NCI-H128 (cell line): ENCODE results near the gene ZNF610.
"Not testable (repeated sequence)": the region's sequence is repeated elsewhere in the genome, so short reads cannot be mapped to it uniquely, and the experiment has no call there.

Source experiments
- DNase-seq: peaks from one replicate; lab custom pipeline; 2025; ENCODE audit not compliant: unreplicated experiment; lab: John Stamatoyannopoulos, UW

ZNF610 gene

DNA sequence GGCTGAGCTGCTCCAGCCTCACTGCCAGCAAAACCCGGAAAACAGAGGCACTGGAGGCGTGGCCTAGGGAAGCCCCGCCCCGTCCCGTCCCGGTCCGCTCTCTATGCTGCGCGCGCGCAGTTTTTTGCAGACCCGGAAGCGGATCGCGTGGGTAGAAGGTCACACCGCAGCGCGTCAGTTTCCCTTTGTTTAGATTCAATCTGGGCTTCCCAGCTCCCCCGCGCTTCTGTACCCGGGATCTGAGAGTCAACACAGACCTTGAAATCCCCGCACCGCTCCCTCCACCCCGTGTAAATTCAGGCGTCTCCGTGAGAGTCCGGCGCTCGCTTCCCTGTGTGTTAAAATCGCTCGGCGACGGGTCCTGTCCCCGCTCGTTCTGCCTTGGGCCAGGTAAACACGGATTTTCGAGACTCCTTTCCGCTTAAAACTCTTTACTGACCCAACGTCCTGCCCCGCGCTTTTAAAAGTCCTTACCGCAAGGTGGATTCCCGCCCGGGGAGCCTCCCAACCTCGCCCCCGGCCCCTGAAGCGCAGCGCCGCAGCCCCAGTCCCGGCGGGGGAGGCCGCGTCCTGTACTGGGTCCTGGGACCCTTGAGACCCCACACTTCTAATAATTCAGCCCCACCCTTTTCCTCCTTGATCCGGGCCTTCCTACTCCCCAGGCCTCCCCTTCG lies at the start of gene ZNF610:
Gene ZNF610, plus strand, starts transcription at position 127 of the 674 bp plus-strand sequence. CDS start 12,930 bp downstream, outside the sequence.
- peak; percentile 72 for DNase-seq

DNA sequence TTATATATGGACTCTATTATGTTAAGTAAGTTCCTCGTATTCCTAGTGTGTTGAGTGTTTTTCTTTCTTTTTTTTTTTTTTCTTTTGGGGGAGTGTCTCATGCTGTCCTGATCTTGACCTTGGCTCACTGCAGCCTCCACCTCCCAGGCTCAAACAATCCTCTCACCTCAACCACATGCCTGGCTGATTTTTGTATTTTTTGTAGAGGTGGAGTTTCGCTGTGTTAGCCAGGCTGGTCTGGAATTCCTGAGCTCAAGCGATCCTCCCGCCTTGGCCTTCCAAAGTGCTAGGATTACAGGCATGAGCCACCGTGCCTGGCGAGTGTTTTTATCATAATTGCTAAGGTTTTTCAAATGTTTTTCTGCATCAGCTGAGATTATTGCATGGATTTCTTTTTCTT lies 49.8 kb upstream of the ZNF610 start:
- DNase-seq: no peak

DNA sequence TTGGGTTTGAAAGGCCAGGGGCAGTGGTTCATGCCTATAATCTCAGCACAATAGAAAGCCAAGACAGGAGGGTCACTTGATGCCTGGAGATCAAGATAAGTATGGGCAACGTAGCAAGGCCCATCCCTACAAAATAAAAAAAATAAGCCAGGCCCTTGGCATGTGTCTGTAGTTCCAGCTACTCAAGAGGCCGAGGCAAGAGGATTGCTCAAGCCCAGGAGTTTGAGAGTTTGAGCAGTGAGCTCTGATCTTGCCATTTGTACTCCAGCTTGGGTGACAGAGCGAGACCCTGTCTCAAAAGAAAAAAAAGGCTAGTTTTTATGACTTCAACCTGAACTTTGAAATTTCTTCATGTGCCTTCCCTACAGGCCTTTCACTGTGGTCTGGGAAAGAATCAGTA lies 44.3 kb upstream of the ZNF610 start:
- DNase-seq: no peak

DNA sequence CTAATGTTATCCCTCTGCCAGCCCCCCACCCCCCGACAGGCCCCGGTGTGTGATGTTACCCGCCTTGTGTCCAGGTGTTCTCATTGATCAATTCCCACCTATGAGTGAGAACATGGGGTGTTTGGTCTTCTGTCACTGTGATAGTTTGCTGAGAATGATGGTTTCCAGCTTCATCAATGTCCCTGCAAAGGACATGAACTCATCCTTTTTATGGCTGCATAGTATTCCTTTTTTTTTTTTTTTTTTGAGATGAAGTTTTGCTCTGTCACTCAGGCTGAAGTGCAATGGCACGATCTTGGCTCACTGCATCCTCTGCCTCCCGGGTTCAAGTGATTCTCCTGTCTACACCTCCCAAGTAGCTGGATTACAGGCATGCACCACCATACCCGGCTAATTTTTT lies 43.1 kb upstream of the ZNF610 start:
- DNase-seq: not testable (repeated sequence)

DNA sequence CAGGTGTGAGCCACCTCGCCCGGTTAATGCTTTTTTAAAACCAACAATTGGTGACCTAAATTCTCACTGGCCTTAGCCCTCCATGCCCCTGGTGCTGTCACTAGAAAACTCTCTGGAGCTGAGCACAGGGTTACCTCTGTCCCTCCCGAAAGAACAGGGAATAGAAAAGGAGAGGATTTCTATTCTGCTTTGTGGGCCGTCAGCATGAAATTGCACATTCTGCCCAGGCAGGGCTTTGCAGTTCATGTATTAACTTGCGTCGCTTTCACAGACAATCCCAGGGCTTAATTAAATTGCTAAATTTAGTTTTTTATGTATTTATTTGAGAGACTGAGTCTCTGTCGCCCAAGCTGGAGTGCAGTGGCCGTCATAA lies 39.7 kb upstream of the ZNF610 start:
- no peak for DNase-seq

DNA sequence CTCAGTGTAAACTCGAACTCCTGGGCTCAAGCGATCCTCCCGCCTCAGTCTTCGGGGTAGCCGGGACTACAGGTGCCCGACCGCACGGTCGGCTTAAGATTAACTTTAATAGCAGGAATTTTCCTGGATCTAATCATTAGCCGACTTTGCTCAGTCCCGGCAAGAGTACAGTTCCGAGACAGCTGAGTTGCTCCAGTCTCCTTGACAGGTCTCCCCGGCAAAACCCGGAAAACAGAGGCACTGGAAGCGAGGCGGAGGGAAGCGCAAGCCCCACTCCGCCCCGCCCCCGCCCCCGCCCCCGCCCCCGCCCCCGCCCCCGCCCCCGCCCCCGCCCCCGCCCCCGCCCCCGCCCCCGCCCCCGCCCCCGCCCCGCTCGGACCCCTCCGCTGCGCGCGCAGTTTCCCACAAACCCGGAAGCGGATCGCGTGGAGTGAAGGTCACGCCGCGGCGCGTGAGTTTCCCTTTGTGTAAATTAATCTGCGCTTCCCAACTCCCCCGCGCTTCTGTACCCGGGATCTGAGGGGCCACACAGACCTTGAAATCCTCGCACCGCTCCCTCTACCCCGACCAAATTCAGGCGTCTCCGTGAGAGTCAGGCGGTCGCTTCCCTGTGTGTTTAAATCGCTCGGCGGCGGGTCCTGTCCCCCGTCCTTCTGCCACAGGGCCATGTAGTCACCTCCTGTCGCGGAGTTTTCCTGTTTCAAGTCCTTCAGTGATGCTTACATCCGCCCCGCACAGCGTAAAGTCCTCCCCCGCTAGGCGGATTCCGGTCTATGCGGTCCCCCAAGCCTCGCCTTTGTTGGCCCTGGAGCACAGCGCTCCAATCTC lies 39.1 kb upstream of the ZNF610 start, which contains the start of gene ZNF480:
Gene ZNF480, plus strand, starts transcription at position 397 of the 828 bp plus-strand sequence. CDS start 3,244 bp downstream, outside the sequence.
- DNase-seq: peak; percentile 59

DNA sequence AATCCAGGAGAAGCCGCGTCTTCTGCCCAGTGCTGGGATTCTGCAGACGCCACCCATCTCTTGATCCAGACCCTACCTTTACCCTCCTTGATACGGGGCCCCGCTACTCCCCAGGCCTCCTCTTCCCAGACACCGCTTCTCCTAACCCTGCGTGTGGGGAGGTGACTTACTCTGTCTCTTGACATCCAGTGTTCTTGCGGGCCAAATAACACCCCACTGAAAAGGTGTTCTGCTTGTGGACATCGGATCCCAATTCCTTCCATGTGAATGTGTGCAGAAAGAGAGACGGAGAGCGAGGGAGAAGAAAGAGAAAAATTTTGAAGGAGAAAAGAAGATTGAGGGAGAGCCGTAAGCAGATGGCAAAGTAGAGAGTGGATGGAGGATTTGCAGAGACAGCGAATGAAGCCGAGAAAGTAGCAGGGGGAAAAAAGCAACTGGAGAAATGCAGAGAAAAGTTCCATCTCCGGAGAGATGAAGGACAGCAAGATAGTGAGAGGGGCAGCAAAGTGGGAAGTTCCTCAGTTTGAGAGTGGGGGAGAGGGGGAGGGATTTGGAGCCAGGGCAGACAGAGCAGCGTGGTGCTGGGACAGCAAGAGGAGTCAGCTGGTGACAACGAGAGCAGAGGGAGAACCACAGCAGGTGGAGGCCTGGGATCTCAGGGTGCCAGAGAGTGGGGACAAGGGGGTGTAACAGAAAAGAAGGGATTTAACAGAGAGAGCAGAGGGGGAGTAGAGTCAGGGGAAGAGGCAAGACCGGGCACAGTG lies 38.3 kb upstream of the ZNF610 start:
- no peak for DNase-seq

DNA sequence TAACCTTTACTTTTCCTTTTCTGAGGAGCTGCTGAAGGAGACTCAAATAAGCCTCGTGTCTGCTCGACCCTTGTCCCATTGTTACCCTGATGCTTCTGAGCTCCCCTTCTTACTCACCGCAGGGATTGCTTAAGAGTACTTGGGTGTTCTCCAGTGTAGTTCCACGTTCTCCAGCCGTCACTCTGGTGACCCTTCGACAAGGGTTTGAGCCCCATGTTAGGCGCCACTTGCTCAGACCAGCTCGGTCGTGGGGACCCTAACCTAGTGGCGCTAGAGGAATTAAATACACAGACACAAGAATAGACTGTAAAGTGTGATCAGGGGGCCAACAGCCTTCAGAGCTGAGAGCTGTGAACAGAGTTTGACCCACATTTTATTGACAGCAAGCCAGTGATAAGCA lies 28.8 kb upstream of the ZNF610 start:
- DNase-seq: no peak

DNA sequence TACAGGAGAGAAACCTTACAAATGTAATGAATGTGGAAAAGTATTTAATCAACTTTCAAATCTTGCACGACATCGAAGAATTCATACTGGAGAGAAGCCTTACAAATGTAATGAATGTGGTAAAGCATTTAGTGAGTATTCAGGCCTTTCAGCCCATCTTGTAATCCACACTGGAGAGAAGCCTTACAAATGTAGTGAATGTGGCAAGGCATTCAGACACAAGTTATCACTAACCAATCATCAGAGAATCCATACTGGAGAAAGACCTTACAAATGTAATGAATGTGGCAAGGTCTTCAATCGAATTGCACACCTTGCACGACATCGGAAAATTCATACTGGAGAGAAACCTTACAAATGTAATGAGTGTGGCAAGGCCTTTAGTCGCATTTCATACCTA lies 13.6 kb upstream of the ZNF610 start:
- no peak for DNase-seq

DNA sequence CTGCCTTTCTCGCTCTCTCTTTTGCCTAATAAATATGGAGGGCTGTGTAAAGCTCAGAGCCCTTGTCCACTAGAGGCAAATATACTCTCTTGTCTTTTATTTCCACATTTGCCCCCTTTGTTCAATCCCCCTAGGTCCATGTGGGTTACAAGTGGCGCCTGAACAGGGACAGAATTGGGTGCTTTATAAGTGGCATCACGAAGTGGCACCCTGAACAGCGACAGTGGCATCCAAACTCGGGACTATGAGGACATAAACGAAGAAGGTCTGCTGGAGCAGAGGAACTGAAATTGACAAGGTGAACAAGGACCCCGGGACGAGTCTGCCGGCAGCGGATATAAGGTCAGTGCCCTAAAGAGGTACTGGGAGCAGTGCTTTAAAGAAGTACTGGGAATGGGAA lies 4.3 kb upstream of the ZNF610 start:
- no peak for DNase-seq

DNA sequence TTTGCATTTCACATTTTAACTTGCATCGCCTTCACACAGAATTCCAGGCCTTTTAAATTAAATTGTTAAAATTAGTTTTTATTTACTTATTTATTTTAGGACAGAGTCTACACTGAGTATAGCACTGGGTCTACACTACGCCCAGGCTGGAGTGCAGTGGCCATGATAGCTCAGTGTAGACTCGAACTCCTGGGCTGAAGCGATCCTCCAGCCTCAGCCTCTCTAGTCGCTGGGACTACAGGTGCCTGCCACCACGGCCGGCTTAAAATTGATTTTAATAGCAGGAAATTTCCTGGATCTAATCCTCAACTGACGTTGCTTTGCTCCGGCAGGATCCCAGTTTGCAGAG lies 301 bp upstream of the ZNF610 start:
- no peak for DNase-seq

DNA sequence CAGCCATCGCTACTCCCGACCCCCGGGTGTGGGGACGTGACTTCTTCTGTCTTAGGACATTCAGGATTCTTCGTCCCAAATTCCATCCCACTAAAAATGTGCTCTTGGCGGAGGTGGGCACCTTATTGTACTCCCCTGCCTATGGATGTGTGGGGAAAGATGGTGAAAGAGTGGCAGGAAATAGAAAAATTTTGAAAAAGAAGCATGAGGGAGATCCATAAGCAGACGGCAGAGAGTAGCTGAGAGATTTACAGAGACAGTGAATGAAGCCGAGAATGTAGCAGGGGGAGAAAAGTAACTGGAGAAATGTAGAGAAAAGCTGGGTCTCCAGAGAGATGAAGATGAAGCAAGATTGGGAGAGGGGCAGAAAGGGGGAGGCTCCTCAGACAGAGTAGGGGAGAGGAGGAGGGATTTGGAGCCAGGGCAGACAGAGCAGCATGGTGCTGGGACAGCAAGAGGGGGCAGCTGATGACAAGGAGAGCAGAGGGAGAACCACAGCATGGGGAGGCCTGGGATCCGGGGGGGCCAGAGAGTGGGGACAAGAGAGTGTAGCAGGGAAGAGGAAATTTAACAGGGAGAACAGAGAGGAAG lies 843 bp downstream of the ZNF610 start:
- DNase-seq: no peak

DNA sequence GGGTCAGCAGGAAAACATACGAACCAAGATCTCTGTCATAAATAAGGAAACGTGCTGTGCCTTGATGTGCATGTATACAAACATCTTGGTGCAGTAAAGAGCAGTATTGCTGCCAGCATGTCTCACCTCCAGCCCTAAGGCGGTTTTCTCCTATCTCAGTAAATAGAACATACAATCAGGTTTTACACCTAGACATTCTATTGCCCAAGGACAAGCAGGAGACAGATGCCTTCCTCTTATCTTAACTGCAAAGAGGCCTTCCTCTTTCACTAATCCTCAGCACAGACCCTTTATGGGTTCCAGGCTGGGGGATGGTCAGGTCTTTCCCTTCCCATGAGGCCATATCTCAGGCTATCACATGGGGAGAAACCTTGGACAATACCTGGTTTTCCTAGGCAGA lies 3.0 kb downstream of the ZNF610 start:
- not testable (repeated sequence) for DNase-seq

DNA sequence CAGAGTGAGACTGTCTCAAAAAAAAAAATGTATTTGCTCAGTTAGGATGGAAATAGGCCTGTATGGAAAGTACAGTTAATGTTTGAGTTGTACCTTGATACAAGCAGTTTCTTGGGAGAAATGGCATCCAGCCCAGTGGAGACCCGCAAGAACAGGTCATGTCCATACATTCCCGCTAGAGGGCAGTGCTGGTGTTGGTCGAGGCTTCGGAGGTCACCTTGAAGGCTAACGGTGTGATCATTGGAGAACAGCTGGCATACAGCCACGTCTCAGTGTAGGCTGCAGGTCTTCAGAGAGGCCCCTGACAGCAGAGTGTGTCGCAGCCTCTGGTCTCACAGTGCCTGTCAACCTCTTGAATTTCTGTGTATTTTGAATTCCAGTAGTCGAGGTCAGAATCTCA lies 7.5 kb downstream of the ZNF610 start:
- peak; percentile 30 for DNase-seq

DNA sequence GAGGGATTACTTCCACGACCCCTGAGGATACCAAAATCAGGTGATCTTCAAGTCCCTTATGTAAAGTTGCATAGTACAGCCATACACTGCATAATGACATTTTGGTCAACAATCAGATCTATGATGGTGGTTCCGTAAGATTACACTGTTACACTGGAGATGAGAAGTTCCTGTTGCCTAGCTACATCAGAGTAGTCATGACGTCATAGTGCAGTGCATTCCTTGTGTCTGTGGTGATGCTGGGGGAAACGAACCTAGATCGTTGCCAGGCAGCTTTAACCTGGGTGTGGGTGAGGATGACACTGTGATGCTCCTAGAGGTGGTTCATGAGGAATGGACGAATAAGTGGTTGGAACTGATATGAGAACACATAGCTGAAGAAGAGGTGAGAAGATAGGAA lies 9.1 kb downstream of the ZNF610 start:
- no peak for DNase-seq

DNA sequence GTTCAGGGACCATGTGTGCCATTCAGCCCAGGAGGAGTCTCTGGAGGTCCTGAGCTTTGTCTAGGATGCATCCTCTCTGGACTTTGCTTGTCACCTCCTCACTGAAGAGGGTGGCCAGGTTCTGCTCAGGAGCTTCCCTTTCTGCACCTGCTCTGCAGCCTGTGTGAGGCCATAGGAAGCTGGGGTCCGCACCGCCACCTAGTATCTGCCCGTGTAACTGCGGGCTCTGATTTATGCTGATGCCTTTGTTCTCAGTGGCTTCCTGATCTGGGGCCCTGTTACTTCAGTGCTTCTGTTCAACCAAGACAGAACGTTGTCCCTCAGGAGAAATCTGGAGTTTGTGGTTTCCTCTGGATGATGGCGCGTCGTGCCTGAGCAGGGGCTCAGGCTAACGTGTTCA lies 15.5 kb downstream of the ZNF610 start:
- DNase-seq: no peak

DNA sequence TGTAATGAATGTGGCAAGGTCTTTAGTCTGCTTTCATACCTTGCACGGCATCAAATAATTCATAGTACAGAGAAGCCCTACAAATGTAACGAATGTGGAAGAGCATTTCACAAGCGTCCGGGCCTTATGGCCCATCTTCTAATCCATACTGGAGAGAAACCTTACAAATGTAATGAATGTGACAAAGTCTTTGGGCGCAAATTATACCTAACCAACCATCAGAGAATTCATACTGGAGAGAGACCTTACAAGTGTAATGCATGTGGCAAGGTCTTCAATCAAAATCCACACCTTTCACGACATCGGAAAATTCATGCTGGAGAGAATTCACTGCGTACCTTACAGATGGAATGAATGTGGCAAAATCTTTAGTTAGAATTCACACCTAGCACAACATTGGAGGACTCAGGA lies 30.4 kb downstream of the ZNF610 start:
- DNase-seq: no peak

DNA sequence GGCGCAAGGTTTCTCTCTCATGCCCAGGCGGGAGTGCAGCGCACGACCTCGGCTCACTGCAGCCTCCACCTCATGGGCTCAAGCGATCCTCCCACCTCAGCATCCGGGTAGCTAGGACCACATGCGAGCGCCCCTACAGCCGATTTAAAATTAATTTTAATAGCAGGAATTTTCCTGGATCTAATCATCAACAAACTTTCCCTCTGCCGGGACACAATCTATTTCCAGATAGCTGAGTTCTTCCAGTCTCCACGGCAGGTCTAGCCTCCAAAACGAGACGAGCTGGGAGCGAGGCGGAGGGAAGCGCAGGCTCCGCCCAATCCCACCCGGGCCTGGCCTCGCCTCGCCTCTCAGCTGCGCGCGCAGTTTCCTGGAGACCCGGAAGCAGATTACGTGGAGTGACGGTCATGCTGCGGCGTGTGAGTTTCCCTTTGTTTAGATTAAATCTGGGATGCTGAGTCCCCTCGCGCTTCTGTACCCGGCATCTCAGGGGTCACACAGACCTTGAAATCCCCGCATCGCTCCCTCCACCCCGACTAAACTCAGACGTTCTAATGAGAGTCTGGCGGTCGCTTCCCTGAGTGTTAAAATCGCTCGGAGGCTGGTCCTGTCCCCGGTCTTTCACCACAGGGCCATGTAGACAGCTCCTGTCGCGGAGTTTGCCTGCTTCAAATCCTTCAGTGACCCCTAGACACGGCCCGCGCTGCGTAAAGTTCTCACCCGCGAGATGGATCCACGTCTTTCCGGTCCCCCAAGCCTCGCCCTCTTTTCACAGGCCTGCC lies 33.7 kb downstream of the ZNF610 start, which contains the start of gene ZNF880:
Gene ZNF880, plus strand, starts transcription at position 365 of the 782 bp plus-strand sequence. Its CDS starts 43 bp downstream, at position 408.
- peak; percentile 93 for DNase-seq

DNA sequence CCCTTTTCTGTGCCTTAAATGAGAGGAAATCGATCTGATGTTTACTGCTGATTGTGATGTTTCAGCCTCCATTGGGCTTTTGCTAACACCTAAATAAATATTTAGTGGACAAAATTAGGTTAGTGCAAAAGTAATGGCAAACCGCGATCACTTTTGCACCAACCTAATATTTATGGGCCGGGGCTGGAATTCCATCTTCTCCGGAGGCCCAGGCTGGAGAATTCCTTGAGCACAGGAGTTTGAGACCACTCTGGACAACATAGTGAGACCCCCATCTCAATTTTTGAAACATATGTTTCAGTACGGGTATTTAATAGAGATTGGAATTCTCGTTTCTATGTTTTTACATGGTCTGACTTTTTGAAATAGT lies 34.3 kb downstream of the ZNF610 start:
- DNase-seq: no peak

DNA sequence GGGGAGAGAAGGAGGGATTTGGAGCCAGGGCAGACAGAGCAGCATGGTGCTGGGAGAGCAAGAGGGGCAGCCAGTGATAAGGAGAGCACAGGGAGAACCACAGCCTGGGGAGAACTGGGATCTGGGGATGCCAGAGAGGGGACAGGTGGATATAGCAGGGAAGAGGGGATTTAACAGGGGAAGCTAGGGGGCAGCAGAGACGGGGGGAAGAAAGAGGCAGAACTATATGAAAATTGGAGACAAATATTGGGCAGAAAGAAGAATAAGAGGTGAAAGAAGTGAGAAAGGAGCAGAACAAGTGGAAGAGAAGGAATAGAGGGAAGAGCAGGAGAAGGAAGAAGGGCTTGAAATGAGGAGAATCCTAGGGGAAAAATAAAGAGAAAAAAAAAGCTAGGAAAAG lies 55.1 kb downstream of the ZNF610 start:
- no peak for DNase-seq
